B cell (primary cell): ENCODE results near the gene KRTAP10-3. TPM values are rescaled to one million over a fixed set of nuclear protein-coding genes. Genes with fewer than 3 reads are reported as not detected.

Experiments
- ATAC-seq: fragments of 200-7000 bp; cut with Tn5 transposase; one replicate; pipeline ENCODE4 v1.10.0; 2021; ENCODE audit warnings: low read depth, mild to moderate bottlenecking, moderate number of reproducible peaks, moderate library complexity
- CTCF ChIA-PET: fragments of 350-600 bp; sonication (Branson Sonifier 250); formaldehyde crosslinking; loops from one replicate; lab custom pipeline; 2021; ENCODE audit warnings: antibody characterized with exemption, inconsistent platforms; lab: Charles Lee
- POLR2A ChIA-PET: fragments of 350-600 bp; sonication (Branson Sonifier 250); formaldehyde crosslinking; loops from one replicate; lab custom pipeline; 2021; ENCODE audit warnings: antibody characterized with exemption; lab: Charles Lee
- DNase-seq: peaks from one replicate; pipeline ENCODE4 v3.0.0; 2013
- H2AFZ ChIP-seq: 2 replicates; pipeline ENCODE4 v1.6.1; 2012; ENCODE audit warnings: mild to moderate bottlenecking, low read depth, low read length; ENCODE audit not compliant: insufficient read depth, poor library complexity, severe bottlenecking
- H3K27ac ChIP-seq, 2 donors: 1 replicate in 1 of 2; 2 replicates in 1 of 2; pipeline ENCODE4 v1.5.1; 2012 to 2013; ENCODE audit warnings: low read length in 2 of 2, mild to moderate bottlenecking in 2 of 2, moderate library complexity in 1 of 2
- H3K27me3 ChIP-seq, 4 experiments: fragments of 200-600 bp in 1 of 4; sonication (generic) in 1 of 4; replicated peaks in 1 of 4; 1 replicate in 2 of 4; 2 replicates in 2 of 4; pipeline versions ENCODE4 v1.6.1 to v1.7.0; 2013 to 2016; ENCODE audit warnings: low read length in 3 of 4, mild to moderate bottlenecking in 2 of 4, mixed read lengths in 1 of 4, moderate library complexity in 1 of 4; ENCODE audit not compliant: insufficient read depth in 4 of 4, control insufficient read depth in 3 of 4; ENCODE audit errors: control extremely low read depth in 1 of 4
- H3K36me3 ChIP-seq, 2 experiments: replicated peaks in 1 of 2; 1 replicate in 1 of 2; 2 replicates in 1 of 2; pipeline versions ENCODE4 v1.6.1 to v1.7.1; 2013; ENCODE audit warnings: low read length in 1 of 2; ENCODE audit not compliant: insufficient read depth in 2 of 2, control insufficient read depth in 1 of 2; ENCODE audit errors: control extremely low read depth in 1 of 2, extremely low read depth in 1 of 2
- H3K4me1 ChIP-seq, 2 donors: fragments of 200-600 bp in 1 of 2; sonication (generic) in 1 of 2; 1 replicate in 1 of 2; 2 replicates in 1 of 2; pipeline versions ENCODE4 v1.5.1 to v1.6.1; 2013 to 2017; ENCODE audit warnings: low read length in 2 of 2; ENCODE audit not compliant: control insufficient read depth in 2 of 2, insufficient read depth in 2 of 2
- H3K4me2 ChIP-seq: replicated peaks from 2 replicates; pipeline ENCODE3; 2012; ENCODE audit warnings: mild to moderate bottlenecking, low read depth, low read length; ENCODE audit not compliant: poor library complexity, severe bottlenecking
- H3K4me3 ChIP-seq, 5 experiments: fragments of 200-600 bp in 1 of 5; sonication (generic) in 1 of 5; 1 replicate in 3 of 5; 2 replicates in 2 of 5; pipeline versions ENCODE4 v1.5.1 to v1.7.0; 2011 to 2016; ENCODE audit warnings: low read length in 4 of 5, mild to moderate bottlenecking in 4 of 5, low read depth in 2 of 5, control low read depth in 1 of 5, moderate library complexity in 1 of 5; ENCODE audit not compliant: insufficient read depth in 1 of 5; ENCODE audit errors: control extremely low read depth in 1 of 5, extremely low read depth in 1 of 5
- H3K79me2 ChIP-seq: fragments of 200-600 bp; sonication (generic); one replicate; pipeline ENCODE4 v1.6.0; 2016; ENCODE audit warnings: low read length; ENCODE audit not compliant: control insufficient read depth, insufficient read depth
- H3K9ac ChIP-seq: fragments of 200-600 bp; sonication (generic); 2 replicates; pipeline ENCODE4 v1.6.1; 2017; ENCODE audit warnings: mild to moderate bottlenecking, low read length, moderate library complexity
- H3K9me3 ChIP-seq, 3 donors: one replicate each; pipeline versions ENCODE4 v1.6.1 to v1.7.1; 2013; ENCODE audit warnings: low read length in 2 of 3; ENCODE audit not compliant: control insufficient read depth in 2 of 3, insufficient read depth in 1 of 3; ENCODE audit errors: control extremely low read depth in 1 of 3
- H4K20me1 ChIP-seq: 2 replicates; pipeline ENCODE4 v1.6.0; 2012; ENCODE audit warnings: mild to moderate bottlenecking, low read length; ENCODE audit not compliant: insufficient read depth, control insufficient read depth, poor library complexity, severe bottlenecking
- H3K27ac Mint-ChIP-seq: one replicate; pipeline ENCODE4 v1.8.0; 2021; ENCODE audit warnings: mixed read lengths
- H3K27me3 Mint-ChIP-seq: one replicate; pipeline ENCODE4 v1.8.0; 2021; ENCODE audit warnings: mixed read lengths
- H3K4me1 Mint-ChIP-seq: one replicate; pipeline ENCODE4 v1.8.0; 2021; ENCODE audit warnings: mixed read lengths
- H3K4me3 Mint-ChIP-seq: one replicate; pipeline ENCODE4 v1.8.0; 2021; ENCODE audit warnings: mixed read lengths
- H3K9me3 Mint-ChIP-seq: one replicate; pipeline ENCODE4 v1.8.0; 2022; ENCODE audit warnings: mixed read lengths; ENCODE audit not compliant: insufficient read depth
- EZH2 ChIP-seq: IDR thresholded peaks from 2 replicates; pipeline ENCODE4 v1.6.1; 2012; ENCODE audit warnings: borderline replicate concordance, low read depth, mild to moderate bottlenecking, moderate library complexity, low read length; ENCODE audit not compliant: insufficient read depth, poor library complexity, severe bottlenecking
- WGBS: methylation state at CpG from one replicate; pipeline ENCODE4 v1.1.5; 2013; ENCODE audit warnings: missing lambda C conversion rate; ENCODE audit not compliant: insufficient coverage; 5-methylcytosine and 5-hydroxymethylcytosine counted together
- intact Hi-C: fragments of 100-400 bp; cut with micrococcal nuclease; formaldehyde crosslinking; loops from one replicate; pipeline ENCODE4 v1.10.0; 2022
- polyA plus RNA-seq: library from polyadenylated mRNA; depleted of rRNA; stranded (reverse); fragments of >200 nt; gene quantifications from 2 replicates; pipeline ENCODE4 v1.2.3, GENCODE V29; 2012
- total RNA-seq, 2 donors: library from RNA; stranded (reverse); fragments of 120-200 nt in 1 of 2; gene quantifications; 1 replicate in 1 of 2; 2 replicates in 1 of 2; pipeline versions ENCODE4 v1.2.3 to v1.2.4, GENCODE V29; 2013 to 2022
- TF ChIP-seq, protein P1 (sequence below): fragments of 200-600 bp; IDR thresholded peaks from one replicate; pipeline ENCODE4 v1.8.0; 2022; ENCODE audit warnings: antibody characterized with exemption, mild to moderate bottlenecking

The KRTAP10-3 gene
- total and polyA plus RNA-seq, 2 donors (not counting 1 experiment from before 2014, with no cell fraction given): 0.40 TPM; not detected in 1

DNA sequence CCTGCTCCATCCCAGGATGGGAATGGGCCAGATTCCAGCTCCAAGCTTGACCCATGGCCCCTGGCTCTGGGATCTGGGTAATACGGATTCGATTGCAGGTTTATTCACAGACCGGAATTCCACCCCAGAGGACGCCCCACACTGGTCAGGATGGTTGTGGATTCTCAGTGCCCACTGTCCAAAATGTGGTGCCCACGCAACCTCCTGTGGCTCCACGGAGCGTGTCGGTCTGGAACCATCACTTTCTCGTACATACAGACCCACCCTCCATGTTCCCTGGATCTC lies 50.2 kb downstream of the KRTAP10-3 start:
- Histone ChIP-seq H3K4me2 (no peak overlapping the region), H4K20me1 (no peaks in the 10 kb centered on the region), H3K36me3 (no peaks in the 10 kb centered on the region), H3K27ac (no peak overlapping the region), H3K9me3 (peaks cover 0 to 3% (median 0%) of the 10 kb centered on the region in 3 donors), H3K27me3 (peaks cover 0 to 9% (median 4%) of the 10 kb centered on the region in 4 experiments), H2AFZ (no peak overlapping the region), H3K9ac (no peak overlapping the region), H3K4me3 (no peak overlapping the region), H3K79me2 (no peaks in the 10 kb centered on the region), H3K4me1 (peaks cover 14 to 23% of the 10 kb centered on the region in 2 donors)
- Mint-ChIP-seq H3K4me3 (no peak overlapping the region), H3K27ac (no peak overlapping the region), H3K27me3 (peaks cover 10% of the 10 kb centered on the region), H3K4me1 (peaks cover 7% of the 10 kb centered on the region), H3K9me3 (no peaks in the 10 kb centered on the region)
- ChIA-PET CTCF (interaction anchor here (3.6 kb wide), 1 partner anchor 285 kb away, joined by 37 read pairs; no protein-coding TSS in a partner anchor), POLR2A (no interaction called here)
- ATAC-seq: no peak
- intact Hi-C loops: no loop called here
- 80% methylated on average over 9 of the region's 9 CpGs for WGBS
- no peak for TF ChIP-seq EZH2
- TF ChIP-seq, protein P1, sequence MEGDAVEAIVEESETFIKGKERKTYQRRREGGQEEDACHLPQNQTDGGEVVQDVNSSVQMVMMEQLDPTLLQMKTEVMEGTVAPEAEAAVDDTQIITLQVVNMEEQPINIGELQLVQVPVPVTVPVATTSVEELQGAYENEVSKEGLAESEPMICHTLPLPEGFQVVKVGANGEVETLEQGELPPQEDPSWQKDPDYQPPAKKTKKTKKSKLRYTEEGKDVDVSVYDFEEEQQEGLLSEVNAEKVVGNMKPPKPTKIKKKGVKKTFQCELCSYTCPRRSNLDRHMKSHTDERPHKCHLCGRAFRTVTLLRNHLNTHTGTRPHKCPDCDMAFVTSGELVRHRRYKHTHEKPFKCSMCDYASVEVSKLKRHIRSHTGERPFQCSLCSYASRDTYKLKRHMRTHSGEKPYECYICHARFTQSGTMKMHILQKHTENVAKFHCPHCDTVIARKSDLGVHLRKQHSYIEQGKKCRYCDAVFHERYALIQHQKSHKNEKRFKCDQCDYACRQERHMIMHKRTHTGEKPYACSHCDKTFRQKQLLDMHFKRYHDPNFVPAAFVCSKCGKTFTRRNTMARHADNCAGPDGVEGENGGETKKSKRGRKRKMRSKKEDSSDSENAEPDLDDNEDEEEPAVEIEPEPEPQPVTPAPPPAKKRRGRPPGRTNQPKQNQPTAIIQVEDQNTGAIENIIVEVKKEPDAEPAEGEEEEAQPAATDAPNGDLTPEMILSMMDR: no peak
- DNase-seq: no peak

Other genes with a start within 250 kb of the KRTAP10-3 start
- gene CFAP410, start 219.4 kb downstream of the KRTAP10-3 start, total RNA-seq: 62.4 and 69.2 TPM in 2 replicates
- gene CFAP410, start 219.4 kb downstream of the KRTAP10-3 start, polyA plus RNA-seq: 90.9 and 98.8 TPM in 2 replicates
- gene TRPM2, start 205.2 kb downstream of the KRTAP10-3 start, total RNA-seq: 1.4 and 1.6 TPM in 2 replicates
- gene TRPM2, start 205.2 kb downstream of the KRTAP10-3 start, polyA plus RNA-seq: 5.4 and 8.4 TPM in 2 replicates
- 3.3 and 3.8 TPM in 2 replicates for gene LRRC3, start 103.3 kb downstream of the KRTAP10-3 start, total RNA-seq
- 0.36 and 0.46 TPM in 2 replicates for gene LRRC3, start 103.3 kb downstream of the KRTAP10-3 start, polyA plus RNA-seq
- not detected in 2 replicates for gene KRTAP10-1, start 18.6 kb downstream of the KRTAP10-3 start, total RNA-seq
- not detected in 2 replicates for gene KRTAP10-1, start 18.6 kb downstream of the KRTAP10-3 start, polyA plus RNA-seq
- not detected in 2 replicates for gene KRTAP10-2, start 7.3 kb downstream of the KRTAP10-3 start, total RNA-seq
- not detected in 2 replicates for gene KRTAP10-2, start 7.3 kb downstream of the KRTAP10-3 start, polyA plus RNA-seq
- gene KRTAP10-4, start 14.9 kb upstream of the KRTAP10-3 start, total RNA-seq: not detected in 2 replicates
- not detected in 2 replicates for gene KRTAP10-4, start 14.9 kb upstream of the KRTAP10-3 start, polyA plus RNA-seq
- gene KRTAP10-5, start 21.8 kb upstream of the KRTAP10-3 start, total RNA-seq: not detected in 2 replicates
- gene KRTAP10-5, start 21.8 kb upstream of the KRTAP10-3 start, polyA plus RNA-seq: not detected in 2 replicates
- not detected in 2 replicates for gene KRTAP10-6, start 33.7 kb upstream of the KRTAP10-3 start, total RNA-seq
- not detected in 2 replicates for gene KRTAP10-6, start 33.7 kb upstream of the KRTAP10-3 start, polyA plus RNA-seq
- gene KRTAP10-7, start 41.8 kb upstream of the KRTAP10-3 start, total RNA-seq: not detected in 2 replicates
- not detected in 2 replicates for gene KRTAP10-7, start 41.8 kb upstream of the KRTAP10-3 start, polyA plus RNA-seq
- gene KRTAP10-8, start 53.3 kb upstream of the KRTAP10-3 start, total RNA-seq: not detected in 2 replicates
- gene KRTAP10-8, start 53.3 kb upstream of the KRTAP10-3 start, polyA plus RNA-seq: not detected in 2 replicates
- not detected in 2 replicates for gene KRTAP10-9, start 68.3 kb upstream of the KRTAP10-3 start, total RNA-seq
- gene KRTAP10-9, start 68.3 kb upstream of the KRTAP10-3 start, polyA plus RNA-seq: not detected in 2 replicates
- gene KRTAP10-10, start 78.6 kb upstream of the KRTAP10-3 start, total RNA-seq: not detected in 2 replicates
- not detected in 2 replicates for gene KRTAP10-10, start 78.6 kb upstream of the KRTAP10-3 start, polyA plus RNA-seq
- not detected in 2 replicates for gene KRTAP10-11, start 87.6 kb upstream of the KRTAP10-3 start, total RNA-seq
- gene KRTAP10-11, start 87.6 kb upstream of the KRTAP10-3 start, polyA plus RNA-seq: not detected in 2 replicates
- not detected in 2 replicates for gene KRTAP12-4, start 95.9 kb upstream of the KRTAP10-3 start, total RNA-seq
- gene KRTAP12-4, start 95.9 kb upstream of the KRTAP10-3 start, polyA plus RNA-seq: not detected in 2 replicates
- not detected in 2 replicates for gene KRTAP12-3, start 99.1 kb upstream of the KRTAP10-3 start, total RNA-seq
- not detected in 2 replicates for gene KRTAP12-3, start 99.1 kb upstream of the KRTAP10-3 start, polyA plus RNA-seq
- gene KRTAP12-2, start 108.1 kb upstream of the KRTAP10-3 start, total RNA-seq: not detected in 2 replicates
- gene KRTAP12-2, start 108.1 kb upstream of the KRTAP10-3 start, polyA plus RNA-seq: not detected in 2 replicates
- not detected in 2 replicates for gene KRTAP12-1, start 123.4 kb upstream of the KRTAP10-3 start, total RNA-seq
- gene KRTAP12-1, start 123.4 kb upstream of the KRTAP10-3 start, polyA plus RNA-seq: not detected in 2 replicates
- not detected in 2 replicates for gene KRTAP10-12, start 138.4 kb upstream of the KRTAP10-3 start, total RNA-seq
- gene KRTAP10-12, start 138.4 kb upstream of the KRTAP10-3 start, polyA plus RNA-seq: not detected in 2 replicates
- gene TSPEAR, start 152.8 kb upstream of the KRTAP10-3 start, total RNA-seq: not detected in 2 replicates
- gene TSPEAR, start 152.8 kb upstream of the KRTAP10-3 start, polyA plus RNA-seq: not detected in 2 replicates
- gene UBE2G2, start 243.0 kb upstream of the KRTAP10-3 start, total RNA-seq: 96.4 and 97.2 TPM in 2 replicates
- gene UBE2G2, start 243.0 kb upstream of the KRTAP10-3 start, polyA plus RNA-seq: 109 and 133 TPM in 2 replicates